SKM-1 (cell line): ENCODE data around the gene SVIL.
A peak's percentile ranks its signal among the peaks of the same experiment; 100 is the strongest.
"Not testable (repeated sequence)": the region's sequence is repeated elsewhere in the genome, so short reads cannot be mapped to it uniquely, and the experiment has no call there.

Experiments
- DNase-seq: peaks from one replicate; lab custom pipeline; 2025; ENCODE audit not compliant: unreplicated experiment; lab: John Stamatoyannopoulos, UW

SVIL gene

GRCh38 chr10:29649561-29650551 is 15.1 kb upstream of the SVIL start:
- no peak for DNase-seq

DNA sequence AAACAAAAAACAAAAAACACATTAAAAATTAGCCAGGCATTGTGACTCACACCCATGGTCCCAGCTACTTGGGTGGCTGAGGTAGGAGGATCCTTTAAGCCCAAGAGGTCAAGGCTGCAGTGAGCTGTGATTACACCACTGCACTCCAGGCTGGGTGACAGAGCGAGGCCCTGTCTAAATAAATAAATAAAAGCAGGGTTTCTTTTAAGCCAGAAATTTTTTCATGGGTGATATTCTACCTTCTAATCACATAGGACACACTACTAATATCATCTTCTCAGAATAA is 14.2 kb upstream of the SVIL start:
- DNase-seq, result no peak

DNA sequence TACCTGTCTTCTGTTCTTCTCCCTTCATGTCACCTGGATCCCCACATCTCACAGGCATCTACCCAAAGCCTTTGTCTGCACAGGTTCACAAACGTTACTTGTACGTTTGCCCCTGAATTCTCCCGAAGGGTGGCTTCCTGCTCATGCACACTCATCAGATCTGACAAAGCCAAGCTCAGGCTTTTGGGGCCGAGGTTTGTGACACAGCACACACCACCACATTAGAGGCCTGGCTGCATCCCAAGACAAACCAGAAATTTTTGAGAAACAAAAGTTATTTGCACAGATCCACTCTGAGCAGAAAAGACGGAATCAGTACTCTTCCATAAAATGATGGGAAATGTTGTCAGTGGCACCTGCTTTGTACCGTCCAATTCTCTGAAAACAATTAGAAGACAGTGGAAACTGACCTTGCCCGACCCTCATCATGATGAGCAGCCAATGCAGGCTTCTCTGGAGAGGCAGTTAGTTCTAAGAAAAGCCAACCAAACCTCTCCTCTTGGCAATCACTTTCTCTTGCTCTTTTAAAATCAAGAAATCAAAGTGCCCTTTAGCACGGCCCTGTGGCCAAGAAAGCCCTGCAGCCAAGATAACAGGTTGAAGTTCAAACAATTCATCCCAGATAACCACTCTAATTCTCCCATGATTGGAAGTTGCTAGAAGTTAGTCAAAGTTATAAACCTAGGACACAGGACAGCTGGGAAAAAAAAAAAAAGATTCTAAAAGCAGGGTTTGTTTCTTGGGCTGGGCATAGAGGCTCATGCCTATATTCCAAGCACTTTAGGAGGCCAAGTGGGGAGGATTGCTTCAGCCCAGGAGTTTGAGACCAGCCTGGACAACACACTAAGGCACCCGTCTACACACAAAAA is 13.6 kb upstream of the SVIL start:
- DNase-seq, result no peak

GRCh38 chr10:29647478-29647877 is 12.7 kb upstream of the SVIL start:
- no peak for DNase-seq

DNA sequence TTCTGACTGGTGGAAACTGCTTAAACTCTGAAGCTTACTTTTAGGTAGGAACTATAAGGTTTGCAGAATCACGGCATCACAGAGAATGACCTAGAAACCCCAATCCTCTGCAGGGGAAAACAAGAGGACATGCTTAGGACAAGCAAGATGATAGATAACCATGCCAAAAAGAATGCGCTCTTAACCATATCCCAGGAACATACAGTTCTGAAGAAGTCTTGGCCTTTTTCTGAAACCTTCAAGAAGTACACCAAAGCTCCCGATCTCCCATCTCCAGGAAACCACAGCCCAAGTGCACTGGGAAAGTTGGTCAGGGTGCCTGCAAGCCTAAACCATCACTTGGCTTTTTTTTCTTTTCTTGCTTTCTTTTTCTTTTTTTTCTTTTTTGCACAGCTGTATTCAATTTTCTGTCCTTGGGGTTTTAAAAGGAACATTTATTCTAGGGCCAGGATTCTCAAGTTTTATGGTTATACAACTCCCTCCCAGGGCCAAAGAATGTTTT is 12.2 kb upstream of the SVIL start:
- no peak for DNase-seq

- no peak for DNase-seq
These were observed 11.6 kb upstream of the SVIL start for GRCh38 chr10:29646238-29646902.

DNA sequence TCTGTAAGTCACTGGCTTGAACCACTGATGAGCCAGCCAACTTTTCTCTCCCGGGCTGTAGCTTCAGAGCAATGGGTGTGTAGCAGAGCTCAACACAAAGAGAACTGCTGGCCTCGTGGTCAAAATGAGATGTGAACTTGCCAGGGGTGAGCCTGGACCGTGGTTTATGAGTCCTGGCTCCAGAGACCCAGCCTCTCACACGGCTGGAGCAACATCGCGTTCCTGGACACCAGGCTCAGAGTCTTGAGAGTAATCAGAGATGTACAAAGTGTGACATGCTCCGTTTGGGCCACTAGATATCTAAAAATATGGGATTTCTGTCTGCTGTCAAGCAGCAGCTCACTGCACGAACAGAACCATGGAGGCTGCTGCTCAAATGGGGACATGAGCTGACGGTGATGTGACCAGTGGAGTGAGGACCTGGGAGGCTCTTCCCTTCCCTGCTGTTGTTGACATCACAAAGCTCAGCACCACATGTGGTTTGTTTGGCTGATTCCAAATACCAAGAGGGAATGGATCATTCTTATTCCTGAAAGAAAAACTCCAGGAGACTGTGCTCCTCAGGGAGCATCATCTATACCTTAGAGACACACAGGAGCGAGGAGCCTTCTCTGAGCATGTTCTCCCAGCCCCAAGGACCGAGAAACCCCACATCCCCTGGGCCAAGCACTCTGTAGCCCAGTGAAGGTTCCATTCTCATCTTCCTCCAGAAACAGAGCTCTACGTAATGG is 9.2 kb upstream of the SVIL start:
- DNase-seq, result no peak

GRCh38 chr10:29642990-29643389 is 8.2 kb upstream of the SVIL start:
- DNase-seq, result no peak

DNA sequence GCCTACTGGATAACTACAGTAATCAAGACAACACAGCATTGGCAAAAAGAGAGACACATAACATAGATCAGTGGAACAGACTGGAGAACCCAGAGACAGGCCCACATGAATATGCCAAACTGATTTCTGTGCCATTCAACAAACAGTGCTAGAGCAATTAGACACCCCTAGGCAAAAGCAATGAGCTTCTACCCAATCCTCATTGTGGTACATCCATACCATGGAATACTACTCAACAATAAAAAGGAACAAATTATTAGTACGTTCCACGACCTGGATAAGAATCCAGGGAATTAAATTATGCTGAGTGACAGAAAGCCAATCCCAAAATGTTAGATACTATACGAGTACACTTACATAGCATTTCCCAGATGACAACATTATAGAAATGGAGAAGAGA is 2.8 kb upstream of the SVIL start:
- DNase-seq, result no peak

GRCh38 chr10:29636178-29636577 is 1.4 kb upstream of the SVIL start:
- DNase-seq, result no peak

GRCh38 chr10:29635711-29636144 is 957 bp upstream of the SVIL start:
- no peak for DNase-seq

DNA sequence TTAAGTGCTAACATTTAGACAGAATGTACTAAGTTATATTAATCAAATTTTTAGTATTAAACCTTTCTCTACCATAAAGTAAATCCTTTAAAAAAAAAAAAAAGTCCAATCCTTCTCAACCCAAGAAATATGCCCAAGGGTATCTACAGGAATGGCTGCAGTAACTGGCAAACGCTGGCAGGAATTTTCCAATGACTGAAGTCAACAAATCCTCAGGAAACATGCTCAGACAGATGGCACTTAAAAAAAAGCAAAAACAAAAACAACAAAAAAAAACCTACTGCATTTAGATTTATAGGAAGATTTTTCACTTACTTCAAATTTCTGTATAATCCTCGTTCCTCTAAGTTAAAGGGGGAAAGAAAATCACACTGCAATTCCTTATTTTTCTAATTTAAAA is 666 bp downstream of the SVIL start:
- DNase-seq, result no peak

DNA sequence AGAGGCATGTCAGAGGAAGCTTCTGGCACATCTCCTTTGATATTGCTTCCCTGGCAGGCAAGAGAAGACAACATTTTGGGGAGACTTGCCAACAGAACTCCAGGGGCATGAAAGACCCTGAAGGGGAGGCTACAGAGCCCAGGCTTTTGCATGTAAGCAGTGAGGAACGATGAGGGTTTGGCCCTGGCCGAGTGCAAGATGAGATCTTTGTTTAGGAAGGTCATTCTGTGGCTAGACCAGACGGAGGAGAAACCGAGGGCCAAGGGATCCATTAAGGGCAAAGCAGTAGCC is 3.8 kb downstream of the SVIL start:
- DNase-seq, result no peak

- peak; percentile 29 for DNase-seq
These were observed 4.3 kb downstream of the SVIL start for GRCh38 chr10:29630205-29631048.

DNA sequence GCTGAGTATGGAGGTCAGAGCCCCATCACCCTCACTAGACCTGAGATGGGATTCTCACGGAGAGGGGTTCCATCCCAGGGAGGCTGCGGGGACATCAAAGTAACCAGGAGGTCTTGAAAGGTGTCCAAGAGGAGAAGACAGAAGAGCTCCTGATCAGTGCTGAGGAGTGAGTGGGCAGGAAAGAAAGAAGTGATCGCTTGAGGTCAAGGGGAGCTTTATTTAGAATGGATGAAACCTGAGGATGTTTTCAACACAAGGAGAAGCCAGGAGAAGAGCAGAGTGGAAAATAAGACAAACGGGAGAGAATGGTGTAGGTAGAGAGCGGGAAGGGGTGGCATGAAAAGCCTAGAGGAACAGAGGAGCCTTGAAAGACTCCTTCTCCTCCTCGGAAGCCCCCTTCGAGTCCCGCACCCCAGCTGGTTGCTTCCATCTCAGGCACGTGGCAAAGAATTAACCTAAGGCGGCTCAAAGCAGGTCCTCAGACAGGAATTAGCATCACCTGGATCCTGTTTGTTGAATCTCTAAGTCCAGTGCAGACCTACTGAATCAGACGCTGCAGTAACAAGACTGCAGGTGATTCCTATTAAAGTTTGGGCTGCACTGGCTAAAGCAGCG is 5.8 kb downstream of the SVIL start:
- no peak for DNase-seq

DNA sequence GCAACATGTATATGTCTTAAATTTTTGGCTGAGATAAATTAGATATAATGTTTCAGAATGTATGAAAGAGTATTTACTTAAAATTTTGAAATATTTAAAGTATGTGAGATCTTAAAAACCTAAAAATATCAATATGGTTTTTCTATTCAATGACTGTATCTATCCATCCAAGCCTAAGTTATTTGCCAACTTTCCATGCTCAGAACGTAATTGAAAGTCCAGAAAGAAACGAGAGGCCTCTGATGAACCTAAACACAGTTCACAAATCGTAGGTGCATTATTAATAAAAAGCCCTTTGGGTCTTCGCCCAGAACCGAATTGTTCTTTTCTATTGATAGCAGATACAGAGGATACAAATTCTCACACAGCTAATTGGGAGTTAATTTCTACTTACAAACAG is 6.5 kb downstream of the SVIL start:
- DNase-seq, result no peak

- no peak for DNase-seq
These were observed 7.3 kb downstream of the SVIL start for GRCh38 chr10:29627201-29628132.

GRCh38 chr10:29624357-29624756 is 10.4 kb downstream of the SVIL start:
- DNase-seq, result not testable (repeated sequence)
